Bone marrow (tissue), 2 donors: ENCODE measurements around the gene GPRIN1.
"Not testable (repeated sequence)": the region's sequence is repeated elsewhere in the genome, so short reads cannot be mapped to it uniquely, and the experiment has no call there.

Experiments
- DNase-seq, 2 donors: peaks; one replicate each; lab custom pipeline; 2025; lab: John Stamatoyannopoulos, UW

The GPRIN1 gene

DNA sequence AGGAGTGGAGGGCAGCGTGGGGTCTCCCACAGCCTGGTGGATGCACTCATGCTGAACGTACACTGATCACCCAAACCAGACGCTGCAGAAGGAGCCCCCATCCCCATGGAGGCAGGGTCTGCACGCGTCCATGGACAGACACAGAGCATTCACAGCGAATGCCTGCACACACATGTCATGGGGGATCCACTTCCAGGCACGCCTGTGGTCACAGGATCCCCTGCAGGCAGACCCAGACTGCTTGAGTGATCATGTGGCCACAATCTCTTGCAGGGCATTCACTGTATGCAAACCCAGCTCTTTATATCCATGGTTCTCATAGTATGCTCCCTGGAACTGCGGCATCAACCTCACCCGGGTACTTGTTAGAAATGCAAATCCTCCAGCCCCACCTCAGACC, 15.0 kb upstream of the GPRIN1 start:
- no peak for DNase-seq

DNA sequence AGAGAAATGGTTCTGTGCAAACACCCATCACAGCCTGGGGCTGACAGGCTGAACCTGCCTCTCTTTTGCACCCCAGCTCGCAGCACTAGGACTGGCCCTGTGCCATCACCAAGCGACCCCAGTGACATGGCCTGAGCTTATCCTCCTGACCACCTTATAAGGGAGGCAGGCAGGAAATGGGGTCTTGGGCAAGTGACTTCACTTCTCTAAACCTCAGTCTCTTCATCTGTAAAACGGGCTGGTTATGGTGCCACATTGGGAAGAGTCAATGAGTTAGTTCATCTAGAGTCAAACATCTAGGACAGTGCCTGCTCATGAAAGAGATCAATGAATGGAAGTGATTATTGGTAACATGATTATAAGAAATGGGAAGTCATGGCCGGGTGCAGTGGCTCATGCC, 14.2 kb upstream of the GPRIN1 start:
- DNase-seq = no peak

DNA sequence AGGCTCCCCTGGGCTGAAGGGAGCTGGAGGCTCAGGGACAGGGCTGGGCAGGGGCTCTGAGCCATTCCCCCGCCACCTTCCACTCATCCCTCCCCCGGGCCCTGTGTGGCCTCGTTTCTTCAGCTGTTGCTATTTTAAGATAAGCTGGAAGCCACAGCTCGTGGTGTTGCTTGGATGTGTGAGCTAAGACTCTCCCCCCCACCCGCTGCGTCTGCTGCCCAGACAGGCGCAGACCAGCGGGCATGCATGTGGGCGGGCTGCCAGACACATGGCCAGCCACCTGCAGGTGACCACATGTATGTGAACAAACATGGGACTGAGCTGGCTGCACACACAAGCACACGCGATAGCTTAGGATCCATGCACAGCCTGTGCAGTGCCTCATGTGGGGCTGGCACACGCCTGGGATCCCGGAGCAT, 11.7 kb upstream of the GPRIN1 start:
- no peak for DNase-seq

DNA sequence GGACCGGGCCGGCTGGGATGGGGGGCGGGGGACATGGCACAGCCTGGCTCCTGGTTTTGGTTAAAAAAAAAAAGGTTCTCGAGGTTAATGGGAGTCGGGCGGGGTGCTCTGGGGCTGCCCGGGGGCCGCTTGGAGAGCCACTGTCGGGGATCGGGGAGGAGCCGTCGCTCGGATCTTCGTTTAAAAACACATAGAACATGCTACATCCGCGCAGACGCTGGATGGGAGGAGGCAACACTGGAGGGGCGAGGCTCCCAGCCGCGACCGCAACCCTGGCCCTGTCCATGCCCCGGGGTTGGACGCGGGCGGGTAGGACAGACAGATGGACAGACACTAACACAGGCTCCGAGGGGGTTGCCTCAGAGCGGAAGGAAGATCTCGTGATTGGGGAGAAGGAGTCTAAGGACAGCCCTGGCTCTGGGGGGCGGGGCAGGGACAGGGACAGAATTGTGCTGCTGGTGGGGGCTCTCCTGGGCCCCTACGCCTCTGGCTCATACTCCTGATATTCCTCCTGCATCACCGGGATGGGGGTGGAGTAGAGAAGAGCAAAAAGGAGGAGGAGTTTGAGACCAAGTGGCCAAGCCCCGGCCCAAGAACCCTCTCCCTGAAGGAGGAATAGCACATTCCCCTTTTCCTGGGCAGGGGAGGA, 10.5 kb upstream of the GPRIN1 start:
- DNase-seq = no peak

DNA sequence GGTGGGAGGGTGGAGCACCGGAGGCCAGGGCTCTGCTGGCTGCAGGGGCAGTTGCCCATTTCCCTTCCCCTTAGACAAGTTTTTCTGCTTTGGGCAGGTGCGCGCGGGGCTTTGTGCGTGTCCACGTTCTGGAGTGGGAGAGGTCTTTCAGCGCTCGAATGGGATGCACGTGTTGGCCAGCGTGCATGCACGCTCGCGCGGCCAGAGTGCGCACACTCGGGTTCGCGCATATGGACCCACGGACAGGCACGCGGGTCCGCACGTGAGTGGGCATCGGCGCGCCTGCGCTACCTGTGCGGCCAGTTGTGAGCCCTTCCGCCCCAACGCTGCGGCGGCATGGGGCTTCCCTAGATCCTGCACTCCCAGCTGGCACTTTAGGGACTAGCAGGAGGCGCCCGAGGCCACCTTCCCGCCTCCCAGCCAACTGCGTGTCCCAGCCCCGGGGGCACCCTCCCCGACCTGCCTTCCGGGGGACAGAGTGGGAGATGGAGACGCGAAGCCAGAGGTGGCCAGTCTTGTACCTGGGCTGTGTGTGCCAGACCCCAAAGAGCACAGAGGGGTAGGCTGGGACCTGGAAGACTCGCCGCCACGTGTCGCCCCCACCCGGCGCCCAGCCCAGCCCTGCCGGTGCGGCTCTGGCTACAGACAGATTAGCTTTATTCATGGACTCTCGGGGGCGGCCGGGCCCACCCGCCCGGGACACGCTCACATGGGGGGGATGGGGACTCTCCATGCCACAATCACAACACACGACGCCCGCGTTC, 9.8 kb upstream of the GPRIN1 start:
- no peak for DNase-seq

DNA sequence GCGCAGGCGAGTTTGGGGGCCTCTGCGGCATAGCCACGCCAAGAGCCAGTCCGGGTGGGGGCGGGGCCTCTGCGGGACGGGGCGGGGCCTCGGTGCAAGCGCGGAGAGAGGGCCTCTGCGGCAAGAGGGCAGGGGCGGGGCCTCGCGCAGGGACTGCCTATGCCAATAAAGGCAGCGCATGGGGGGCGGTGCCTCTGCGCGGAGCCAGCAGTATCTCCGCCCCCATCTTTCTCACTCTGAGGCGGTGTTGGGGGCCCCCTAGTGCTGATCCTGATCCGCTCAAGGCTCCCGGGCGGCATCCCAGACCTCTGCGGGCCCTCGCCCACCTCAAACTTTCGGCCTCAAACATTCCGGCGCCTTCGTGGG, 9.2 kb upstream of the GPRIN1 start:
- no peak for DNase-seq

DNA sequence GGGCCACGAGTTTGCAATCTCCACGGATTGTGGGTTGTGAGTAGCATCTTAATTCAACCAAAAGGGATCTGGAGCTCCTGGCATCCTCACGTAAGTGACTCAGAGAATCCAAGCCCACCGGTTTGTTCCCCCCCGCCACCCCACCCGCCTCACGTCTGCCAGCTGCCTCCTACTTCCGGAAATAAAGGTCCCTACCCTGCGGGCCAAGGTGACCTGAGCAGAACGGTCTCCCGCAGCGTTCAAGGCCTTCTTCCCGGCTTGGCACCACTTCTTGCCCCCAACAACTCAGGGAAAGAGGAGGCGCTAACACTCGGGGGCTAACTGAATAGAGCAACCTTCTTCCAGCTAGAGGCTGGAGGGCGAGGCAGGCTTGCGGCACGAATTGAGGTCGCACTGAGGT, 8.8 kb upstream of the GPRIN1 start:
- no peak for DNase-seq

DNA sequence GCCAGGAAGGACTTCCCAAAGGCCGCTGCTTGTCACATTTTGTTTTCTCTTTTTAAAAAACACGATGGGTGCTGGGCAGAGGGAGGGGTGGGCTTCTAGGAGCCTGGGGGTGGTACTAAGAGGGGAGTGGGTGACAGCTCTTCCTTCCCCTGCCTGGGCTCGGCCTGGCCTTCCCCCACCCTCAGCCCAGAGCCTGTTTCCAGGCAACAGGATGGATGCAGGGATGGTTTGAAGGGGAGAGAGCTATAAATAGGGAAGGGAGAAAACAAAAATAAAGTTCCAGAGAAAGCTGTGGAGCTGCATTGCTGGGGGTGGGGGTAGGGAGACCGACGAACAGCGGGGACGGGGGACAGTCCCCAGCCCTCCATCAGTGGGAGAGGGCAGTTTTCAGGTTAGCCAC, 6.6 kb upstream of the GPRIN1 start:
- DNase-seq = no peak

DNA sequence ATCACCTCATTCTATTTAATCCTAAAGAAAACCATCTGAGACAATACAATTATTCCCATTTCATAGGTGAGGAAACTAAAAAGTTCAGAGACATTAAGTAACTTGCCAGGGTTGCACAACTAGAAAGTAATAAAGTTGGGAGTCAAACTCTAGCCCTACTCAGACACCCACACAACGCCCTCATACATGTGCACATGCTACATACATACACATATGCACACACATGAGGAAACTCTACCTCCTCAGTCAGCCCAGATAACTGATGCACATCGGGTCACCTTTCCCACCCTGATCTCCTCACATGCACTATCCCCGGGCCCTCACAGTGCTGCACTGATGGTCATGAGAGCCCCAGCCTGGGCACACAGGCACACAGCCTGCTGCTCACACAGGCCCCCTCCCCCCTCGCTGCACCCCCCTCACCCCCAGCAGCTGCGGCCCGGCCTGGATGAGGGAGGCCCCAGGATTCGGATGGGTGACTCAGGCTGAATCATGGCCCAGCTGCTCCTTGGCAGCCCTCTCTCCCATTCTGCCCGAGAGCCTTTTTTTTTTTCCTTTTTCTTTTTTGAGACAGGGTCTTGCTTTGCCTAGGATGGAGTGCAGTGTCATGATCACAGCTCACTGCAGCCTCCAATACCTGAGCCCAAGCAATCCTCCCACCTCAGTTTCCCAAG, 5.0 kb upstream of the GPRIN1 start:
- DNase-seq = no peak

DNA sequence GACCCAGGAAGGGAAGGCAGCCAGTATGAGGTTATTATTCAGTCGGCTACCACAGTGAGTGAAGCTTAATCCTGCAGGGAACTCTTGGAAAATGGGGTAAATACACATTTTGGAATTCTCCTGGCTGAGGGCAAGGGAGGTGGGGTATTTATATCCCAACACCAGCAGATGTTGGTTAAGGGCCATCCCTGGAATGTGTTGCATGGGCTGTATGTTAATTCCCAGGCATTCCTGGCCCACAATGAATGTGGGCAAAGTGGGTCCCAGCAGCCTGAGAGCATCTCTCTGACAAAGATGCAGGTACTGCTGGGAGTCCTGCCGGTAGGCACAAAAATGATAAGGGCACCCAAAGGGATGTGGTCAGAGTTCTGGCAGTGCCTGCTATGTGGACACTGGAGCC, 2.9 kb upstream of the GPRIN1 start:
- DNase-seq = no peak

DNA sequence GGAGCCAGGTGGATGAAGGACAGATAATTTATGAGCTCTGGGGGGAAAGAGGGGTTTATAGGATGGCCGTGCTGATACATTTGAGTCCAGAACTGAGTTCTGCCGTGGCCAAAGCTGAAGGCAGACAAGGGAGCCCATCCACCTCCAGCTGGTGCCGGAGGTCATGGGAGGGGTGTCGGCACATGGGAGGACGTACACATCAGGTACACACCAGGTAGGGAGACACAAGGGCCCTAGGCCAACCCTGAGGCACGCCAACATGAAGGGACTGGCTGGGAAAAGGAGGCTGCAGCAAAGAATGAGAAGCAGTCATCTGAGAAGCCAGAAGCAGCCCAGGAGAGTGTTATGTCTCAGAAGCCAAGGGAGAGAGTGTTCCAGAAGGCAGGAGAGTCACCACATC, 2.1 kb upstream of the GPRIN1 start:
- no peak for DNase-seq

DNA sequence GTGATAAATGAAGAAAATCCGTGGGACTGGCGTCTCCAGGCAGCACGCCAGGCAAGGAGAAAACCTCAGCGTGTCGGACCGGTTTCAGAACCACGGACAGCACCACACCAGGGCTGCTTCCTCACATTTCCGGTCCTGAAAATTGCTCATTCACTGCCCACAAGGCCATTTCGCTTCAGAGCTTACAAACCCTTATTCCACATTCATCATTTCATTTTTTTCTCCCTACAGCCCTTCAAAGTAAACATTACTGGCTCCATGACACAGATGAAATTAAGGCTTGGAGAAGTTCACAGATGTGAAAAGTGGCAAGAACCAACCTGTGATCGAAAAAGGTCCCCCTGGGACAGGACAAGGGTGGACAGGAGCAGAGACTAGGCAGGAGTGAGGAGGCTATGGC, 1.5 kb upstream of the GPRIN1 start:
- peak in 1 of 2 donors; percentile 5 for DNase-seq

DNA sequence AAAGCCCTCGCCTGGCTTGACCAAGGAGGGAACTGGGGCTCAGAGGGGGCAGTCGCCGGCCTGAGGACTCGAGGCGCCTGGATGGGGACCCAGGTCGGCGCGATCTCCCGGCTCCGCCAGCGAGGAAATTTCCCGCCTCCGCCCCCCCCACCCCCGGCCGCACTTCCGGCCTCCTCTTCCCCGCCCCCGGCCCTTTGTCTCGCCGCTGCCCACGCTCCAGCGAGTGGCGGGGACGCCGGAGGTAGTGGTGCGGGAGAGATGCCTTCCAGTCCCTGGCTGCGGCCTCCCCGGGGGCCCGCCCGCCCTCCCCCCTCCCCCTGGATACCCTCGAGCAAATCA, 448 bp upstream of the GPRIN1 start:
- no peak for DNase-seq

DNA sequence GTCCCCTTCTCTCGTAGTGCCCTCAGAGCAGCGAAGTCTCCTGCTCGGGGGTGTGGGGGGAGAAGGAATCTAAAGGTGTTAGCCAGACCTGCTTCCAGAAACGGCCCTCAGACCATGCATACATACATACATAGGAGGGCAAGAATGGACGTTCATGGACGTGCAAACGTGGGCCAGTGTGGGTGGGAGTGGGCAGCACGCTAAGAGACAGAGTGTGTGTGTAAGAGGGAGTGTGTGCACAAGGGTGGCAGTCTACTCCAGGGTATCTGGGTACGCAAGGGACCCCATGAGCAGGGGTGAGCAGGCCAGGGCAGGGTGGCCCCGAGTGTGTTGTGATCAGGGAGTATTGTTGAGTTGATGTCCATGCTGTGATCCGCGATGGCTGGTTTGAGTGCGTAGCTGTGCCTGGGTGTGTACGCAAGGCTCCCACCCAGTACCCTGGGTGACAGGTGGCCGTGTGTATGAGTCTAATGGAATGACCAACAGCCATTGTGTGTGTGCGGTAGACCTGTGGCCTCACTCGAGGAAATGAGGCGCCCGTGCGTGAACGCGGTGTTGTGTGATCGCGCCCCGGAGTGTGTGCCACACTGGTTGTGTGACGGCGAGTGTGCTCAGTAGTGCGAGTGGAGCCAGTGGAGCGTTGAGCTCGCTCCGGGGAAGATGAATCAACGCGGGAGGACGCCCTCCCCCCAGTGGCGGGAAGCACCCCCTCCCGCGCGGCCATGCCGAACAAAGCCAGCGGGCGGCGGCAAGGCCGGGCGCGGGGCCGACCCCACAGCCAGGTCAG, 826 bp downstream of the GPRIN1 start:
- DNase-seq = no peak

DNA sequence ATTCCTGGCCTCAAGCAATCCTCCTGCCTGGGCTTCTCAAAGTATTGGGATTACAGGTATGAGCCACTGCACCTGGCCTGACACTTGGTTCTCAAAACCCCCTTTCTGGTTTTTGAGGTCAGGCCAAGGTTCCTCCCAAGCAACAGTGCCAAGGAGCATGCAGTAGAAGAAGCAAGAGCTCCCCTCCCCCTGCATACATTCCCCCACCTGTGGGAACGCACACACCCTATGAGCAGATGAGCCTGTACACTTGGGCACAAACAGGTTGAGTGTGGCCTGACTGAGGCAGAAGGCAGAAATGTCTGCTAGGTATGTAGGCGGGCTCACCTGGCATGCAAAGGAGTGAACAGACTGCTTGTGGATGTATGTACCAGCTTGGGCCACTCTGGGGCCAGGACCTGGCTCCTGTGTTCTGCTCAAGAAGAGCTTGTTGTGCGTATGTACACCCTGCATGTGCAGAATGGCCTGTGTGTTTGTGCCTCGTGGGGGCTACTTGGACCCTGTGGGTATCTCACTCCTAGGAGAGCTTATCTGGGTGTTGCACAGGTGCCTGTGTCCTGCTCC, 1.7 kb downstream of the GPRIN1 start:
- no peak for DNase-seq

DNA sequence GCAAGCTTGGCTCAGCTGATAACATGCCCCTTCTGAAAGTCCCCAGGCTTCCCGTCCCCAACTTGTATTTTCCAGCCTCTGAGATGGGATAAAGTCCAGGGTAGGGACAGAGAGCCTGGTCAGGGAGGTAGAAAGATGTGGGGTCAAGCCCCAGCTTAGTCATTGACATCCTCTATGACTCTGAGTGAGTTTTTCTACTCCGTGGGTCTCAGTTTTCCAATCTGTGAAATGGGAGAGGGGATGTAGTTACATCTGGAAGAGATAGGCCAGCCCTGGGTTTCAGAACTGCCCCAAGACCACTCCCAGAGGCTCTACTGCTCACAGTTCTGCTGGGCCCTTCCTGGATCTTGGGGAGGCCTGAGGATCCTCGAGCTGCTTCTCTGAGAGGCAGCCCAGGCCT, 3.1 kb downstream of the GPRIN1 start:
- DNase-seq = no peak

DNA sequence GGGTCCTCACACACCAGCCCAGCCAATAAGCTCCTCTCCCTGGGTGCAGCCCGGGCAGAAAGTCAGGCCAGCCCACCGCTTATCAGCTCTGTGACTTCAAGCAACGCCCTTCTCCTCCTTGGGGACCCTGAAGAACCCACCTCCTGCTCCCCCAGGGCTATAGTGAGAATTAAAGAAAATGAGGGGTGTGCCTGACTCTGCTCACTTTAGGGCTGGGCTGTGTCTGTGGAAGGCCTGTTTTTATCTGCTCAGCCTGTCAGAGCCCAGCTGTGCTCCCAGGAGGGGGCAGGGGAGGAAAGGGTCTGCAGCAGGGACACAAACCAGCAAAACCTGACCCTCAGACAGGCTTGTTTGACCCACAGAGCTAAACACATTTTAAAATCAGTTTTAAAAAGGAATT, 3.9 kb downstream of the GPRIN1 start:
- no peak for DNase-seq

DNA sequence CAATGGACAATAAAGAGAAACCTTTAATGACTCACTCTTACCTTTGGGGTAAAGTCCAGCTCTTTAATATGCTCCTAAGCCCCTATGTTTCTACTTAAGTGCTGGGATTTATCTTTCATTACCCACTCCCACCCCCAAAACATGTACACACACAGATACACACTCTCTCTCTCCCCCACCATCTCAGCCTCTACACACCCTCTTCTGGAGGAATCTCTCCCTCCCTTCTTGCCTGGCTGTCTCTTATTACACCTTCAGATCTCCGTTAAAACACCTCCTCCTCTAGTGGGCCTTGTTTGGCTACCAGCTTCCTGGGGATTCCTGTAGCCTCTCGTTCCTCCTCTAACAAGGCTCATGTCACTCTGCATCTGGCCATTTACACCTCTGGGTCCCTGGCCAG, 6.9 kb downstream of the GPRIN1 start:
- no peak for DNase-seq

DNA sequence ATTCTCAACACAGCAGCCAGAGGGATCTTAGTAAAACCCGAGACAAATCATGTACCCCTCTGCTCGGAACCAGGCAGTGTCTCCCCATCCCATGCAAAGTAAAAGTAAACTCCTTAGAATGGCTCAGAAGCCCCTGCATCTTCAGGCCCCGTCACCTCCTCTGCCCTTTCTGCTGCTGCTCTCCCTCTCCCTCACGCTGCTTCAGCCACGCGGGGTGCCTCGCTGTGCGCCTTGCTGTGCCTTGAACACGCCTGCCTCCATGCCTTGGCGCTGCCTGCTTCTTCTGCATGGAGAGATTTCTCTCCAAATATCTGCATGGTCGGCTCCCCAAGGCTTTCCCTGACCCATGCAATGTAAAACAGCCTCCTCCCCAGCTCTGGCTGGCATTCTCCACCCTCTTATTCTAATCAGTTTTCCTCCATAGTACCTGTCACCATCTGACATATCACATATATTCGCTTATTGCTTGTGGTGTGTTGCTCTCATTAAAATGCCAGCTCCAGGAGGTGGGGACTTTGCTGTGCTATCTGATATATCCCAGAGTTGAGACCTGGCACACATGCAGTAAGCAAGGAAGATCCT, 8.0 kb downstream of the GPRIN1 start:
- DNase-seq = no peak

DNA sequence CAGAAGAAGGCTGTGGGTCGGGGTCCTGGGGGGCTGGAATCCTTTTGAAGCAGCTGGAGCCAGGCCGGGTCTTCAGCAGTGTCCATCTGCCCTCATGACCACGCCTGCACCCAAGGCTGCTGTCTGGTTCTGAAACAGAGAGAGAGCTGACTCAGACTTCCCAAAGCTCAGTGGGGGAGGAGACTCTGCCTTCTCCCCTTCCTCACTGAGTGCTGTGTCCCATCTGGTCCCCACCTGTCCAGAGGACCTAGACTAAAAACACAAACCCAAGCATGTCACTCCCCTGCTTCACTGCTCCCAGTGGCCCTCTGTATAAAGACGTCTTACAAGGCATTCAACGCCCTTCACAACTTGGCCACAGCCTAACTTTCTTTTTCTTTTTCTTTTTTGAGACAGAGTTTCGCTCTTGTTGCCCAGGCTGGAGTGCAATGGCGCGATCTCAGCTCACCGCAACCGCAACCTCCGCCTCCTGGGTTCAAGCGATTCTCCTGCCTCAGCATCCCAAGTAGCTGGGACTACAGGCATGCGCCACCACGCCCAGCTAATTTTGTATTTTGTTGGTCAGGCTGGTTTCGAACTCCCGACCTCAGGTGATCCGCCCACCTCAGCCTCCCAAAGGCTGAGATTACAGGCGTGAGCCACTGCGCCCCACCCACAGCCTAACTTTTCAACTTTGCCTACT, 10.1 kb downstream of the GPRIN1 start:
- not testable (repeated sequence) for DNase-seq
